SK-N-SH (cell line): Measurements from ENCODE around the gene GRIP2. TPM values are rescaled to one million over a fixed set of nuclear protein-coding genes. Genes with fewer than 3 reads are reported as not detected.

Source experiments
- CTCF ChIA-PET: fragments of 300-600, 350-600 bp; formaldehyde crosslinking; extraction: SDS; loops from one replicate; lab custom pipeline; 2021; lab: Yijun Ruan, JAX
- POLR2A ChIA-PET: fragments of 350-600 bp; sonication (Branson Sonifier 250); formaldehyde crosslinking; extraction: SDS; loops from one replicate; lab custom pipeline; 2020; ENCODE audit warnings: antibody characterized with exemption, inconsistent platforms; lab: Yijun Ruan, JAX
- DNase-seq: peaks from one replicate; pipeline ENCODE4 v3.0.0; 2012
- H2AFZ ChIP-seq: fragments of 200-600 bp; sonication (generic); 2 replicates; pipeline ENCODE4 v1.8.1; 2016; ENCODE audit warnings: antibody characterized with exemption, mild to moderate bottlenecking, low read depth
- H3F3A ChIP-seq: fragments of 200-600 bp; sonication (generic); replicated peaks from 2 replicates; pipeline ENCODE3; 2016; ENCODE audit warnings: antibody characterized with exemption, mild to moderate bottlenecking; ENCODE audit not compliant: insufficient read depth
- H3K27ac ChIP-seq, 2 experiments: fragments of 200-500 bp in 1 of 2; fragments of 200-600 bp in 1 of 2; sonication (Bioruptor generic) in 1 of 2; sonication (generic), shearing (Covaris generic) in 1 of 2; 2 replicates each; pipeline versions ENCODE4 v1.5.1 to v1.6.1; 2014 to 2016; ENCODE audit warnings: low read depth in 2 of 2, inconsistent platforms in 1 of 2, low read length in 1 of 2, mild to moderate bottlenecking in 1 of 2, mixed read lengths in 1 of 2
- H3K27me3 ChIP-seq: fragments of 200-600 bp; sonication (generic), shearing (Covaris generic); 2 replicates; pipeline ENCODE4 v1.6.1; 2016; ENCODE audit warnings: mixed run types; ENCODE audit not compliant: insufficient read depth
- H3K36me3 ChIP-seq, 2 experiments: fragments of 200-500 bp in 1 of 2; fragments of 200-600 bp in 1 of 2; sonication (Bioruptor generic) in 1 of 2; sonication (generic) in 1 of 2; replicated peaks in 1 of 2; 2 replicates each; pipeline versions ENCODE3 to v1.5.1; 2014 to 2016; ENCODE audit warnings: low read length in 1 of 2, mild to moderate bottlenecking in 1 of 2; ENCODE audit not compliant: insufficient read depth in 2 of 2, control insufficient read depth in 1 of 2
- H3K4me1 ChIP-seq, 2 experiments: fragments of 200-500 bp in 1 of 2; fragments of 200-600 bp in 1 of 2; sonication (Bioruptor generic) in 1 of 2; sonication (generic), shearing (Covaris generic) in 1 of 2; 2 replicates each; pipeline versions ENCODE4 v1.5.1 to v1.6.1; 2014 to 2016; ENCODE audit warnings: low read depth in 1 of 2, low read length in 1 of 2, mixed run types in 1 of 2; ENCODE audit not compliant: insufficient read depth in 2 of 2, control insufficient read depth in 1 of 2
- H3K4me2 ChIP-seq: fragments of 200-600 bp; sonication (generic), shearing (Covaris generic); 2 replicates; pipeline ENCODE4 v1.6.1; 2017; ENCODE audit warnings: mixed run types
- H3K4me3 ChIP-seq, 2 experiments: fragments of 200-500 bp in 1 of 2; fragments of 200-600 bp in 1 of 2; sonication (Bioruptor generic) in 1 of 2; sonication (generic), shearing (Covaris generic) in 1 of 2; 2 replicates each; pipeline versions ENCODE4 v1.5.1 to v1.8.1; 2014 to 2016; ENCODE audit warnings: low read depth in 2 of 2, inconsistent platforms in 1 of 2, low read length in 1 of 2, mild to moderate bottlenecking in 1 of 2, mixed read lengths in 1 of 2, moderate library complexity in 1 of 2
- H3K79me2 ChIP-seq: fragments of 200-600 bp; sonication (generic); 2 replicates; pipeline ENCODE4 v1.8.1; 2017; ENCODE audit warnings: mild to moderate bottlenecking; ENCODE audit not compliant: insufficient read depth
- H3K9ac ChIP-seq: fragments of 200-600 bp; sonication (generic); 2 replicates; pipeline ENCODE4 v1.6.1; 2017; ENCODE audit warnings: mixed run types
- H3K9me2 ChIP-seq: fragments of 200-600 bp; sonication (generic); 2 replicates; pipeline ENCODE4 v1.6.1; 2017; ENCODE audit warnings: mixed run types
- H3K9me3 ChIP-seq: fragments of 200-600 bp; sonication (generic); 2 replicates; pipeline ENCODE4 v1.6.1; 2017; ENCODE audit warnings: mixed run types, mild to moderate bottlenecking, moderate library complexity
- H4K20me1 ChIP-seq: fragments of 200-600 bp; sonication (generic); 2 replicates; pipeline ENCODE4 v1.6.1; 2017; ENCODE audit warnings: mild to moderate bottlenecking, mixed run types; ENCODE audit not compliant: insufficient read depth
- CHD2 ChIP-seq: fragments of 150-350 bp; IDR thresholded peaks from 2 replicates; pipeline ENCODE4 v1.6.1; 2018; ENCODE audit warnings: low read length; ENCODE audit not compliant: partially characterized antibody
- FOSL2 ChIP-seq: IDR thresholded peaks from 2 replicates; pipeline ENCODE4 v1.4.0; 2012; ENCODE audit warnings: low read depth, mild to moderate bottlenecking, moderate library complexity, borderline replicate concordance
- FOXM1 ChIP-seq: IDR thresholded peaks from 2 replicates; pipeline ENCODE4 v1.4.0; 2012; ENCODE audit warnings: low read depth, mild to moderate bottlenecking
- IRF3 ChIP-seq: fragments of 150-350 bp; IDR thresholded peaks from 2 replicates; pipeline ENCODE4 v1.6.1; 2016; ENCODE audit warnings: mild to moderate bottlenecking, low read depth, low read length
- NRF1 ChIP-seq: IDR thresholded peaks from 2 replicates; pipeline ENCODE4 v1.6.1; 2012; ENCODE audit warnings: low read depth, mild to moderate bottlenecking, low read length
- POLR2AphosphoS5 ChIP-seq: IDR thresholded peaks from 2 replicates; pipeline ENCODE4 v1.6.1; 2012; ENCODE audit warnings: low read depth, low read length
- RAD21 ChIP-seq: IDR thresholded peaks from 2 replicates; pipeline ENCODE4 v1.6.1; 2012; ENCODE audit warnings: mild to moderate bottlenecking, low read length
- RFX5 ChIP-seq: IDR thresholded peaks from 2 replicates; pipeline ENCODE4 v1.6.1; 2012; ENCODE audit warnings: mild to moderate bottlenecking, improper control_type of control experiment, low read length
- RXRA ChIP-seq: IDR thresholded peaks from 2 replicates; pipeline ENCODE4 v1.4.0; 2012; ENCODE audit warnings: low read depth, mild to moderate bottlenecking, borderline replicate concordance
- SIN3A ChIP-seq: IDR thresholded peaks from 2 replicates; pipeline ENCODE4 v1.6.1; 2012; ENCODE audit warnings: low read depth, mild to moderate bottlenecking, low read length, moderate library complexity, borderline replicate concordance
- TAF1 ChIP-seq: IDR thresholded peaks from 2 replicates; pipeline ENCODE4 v1.6.1; 2012; ENCODE audit warnings: low read depth, mild to moderate bottlenecking, low read length, moderate library complexity, borderline replicate concordance
- TEAD4 ChIP-seq: IDR thresholded peaks from 2 replicates; pipeline ENCODE4 v1.4.0; 2012; ENCODE audit warnings: mild to moderate bottlenecking, borderline replicate concordance; ENCODE audit not compliant: insufficient read depth
- USF2 ChIP-seq: fragments of 150-350 bp; IDR thresholded peaks from 2 replicates; pipeline ENCODE4 v1.6.1; 2017; ENCODE audit warnings: antibody characterized with exemption, low read length, low read depth, borderline replicate concordance
- WGBS: methylation state at CpG from one replicate; pipeline ENCODE4 v1.1.6; 2017; ENCODE audit warnings: low lambda C conversion rate; 5-methylcytosine and 5-hydroxymethylcytosine counted together
- polyA plus RNA-seq, 3 experiments: library from polyadenylated mRNA; depleted of rRNA; stranded (reverse); fragments of >200 nt; gene quantifications; 2 replicates each; pipeline ENCODE4 v1.2.3, GENCODE V29; 2012
- TF ChIP-seq, protein P1 (sequence below): fragments of 200-600 bp; sonication (generic); IDR thresholded peaks from 2 replicates; pipeline ENCODE4 v1.6.1; 2017; ENCODE audit warnings: antibody characterized with exemption, mild to moderate bottlenecking, moderate library complexity
- TF ChIP-seq, protein P2 (sequence below): IDR thresholded peaks from 2 replicates; pipeline ENCODE4 v1.4.0; 2012; ENCODE audit warnings: low read depth
- TF ChIP-seq, protein P3 (sequence below): IDR thresholded peaks from 2 replicates; pipeline ENCODE4 v1.4.0; 2012; ENCODE audit warnings: low read depth, borderline replicate concordance
- TF ChIP-seq, protein P4 (sequence below): IDR thresholded peaks from 2 replicates; pipeline ENCODE4; 2012
- TF ChIP-seq, protein P5 (sequence below): IDR thresholded peaks from 2 replicates; pipeline ENCODE4 v1.6.1; 2012; ENCODE audit warnings: mild to moderate bottlenecking, low read depth, low read length, moderate library complexity

The GRIP2 gene
- polyA plus RNA-seq, 1 of the 3 experiments (the other 2 are of a cell fraction) = 0.15 TPM

GRCh38 chr3:14448756-14449727, 91.1 kb downstream of the GRIP2 start:
- TF ChIP-seq, protein P1, sequence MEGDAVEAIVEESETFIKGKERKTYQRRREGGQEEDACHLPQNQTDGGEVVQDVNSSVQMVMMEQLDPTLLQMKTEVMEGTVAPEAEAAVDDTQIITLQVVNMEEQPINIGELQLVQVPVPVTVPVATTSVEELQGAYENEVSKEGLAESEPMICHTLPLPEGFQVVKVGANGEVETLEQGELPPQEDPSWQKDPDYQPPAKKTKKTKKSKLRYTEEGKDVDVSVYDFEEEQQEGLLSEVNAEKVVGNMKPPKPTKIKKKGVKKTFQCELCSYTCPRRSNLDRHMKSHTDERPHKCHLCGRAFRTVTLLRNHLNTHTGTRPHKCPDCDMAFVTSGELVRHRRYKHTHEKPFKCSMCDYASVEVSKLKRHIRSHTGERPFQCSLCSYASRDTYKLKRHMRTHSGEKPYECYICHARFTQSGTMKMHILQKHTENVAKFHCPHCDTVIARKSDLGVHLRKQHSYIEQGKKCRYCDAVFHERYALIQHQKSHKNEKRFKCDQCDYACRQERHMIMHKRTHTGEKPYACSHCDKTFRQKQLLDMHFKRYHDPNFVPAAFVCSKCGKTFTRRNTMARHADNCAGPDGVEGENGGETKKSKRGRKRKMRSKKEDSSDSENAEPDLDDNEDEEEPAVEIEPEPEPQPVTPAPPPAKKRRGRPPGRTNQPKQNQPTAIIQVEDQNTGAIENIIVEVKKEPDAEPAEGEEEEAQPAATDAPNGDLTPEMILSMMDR = no peak
- TF ChIP-seq, protein P2, sequence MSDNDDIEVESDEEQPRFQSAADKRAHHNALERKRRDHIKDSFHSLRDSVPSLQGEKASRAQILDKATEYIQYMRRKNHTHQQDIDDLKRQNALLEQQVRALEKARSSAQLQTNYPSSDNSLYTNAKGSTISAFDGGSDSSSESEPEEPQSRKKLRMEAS = no peak
- TF ChIP-seq SIN3A (no peak), NRF1 (no peak), USF2 (no peak), CHD2 (no peak), POLR2AphosphoS5 (no peak), RAD21 (no peak), TAF1 (no peak), TEAD4 (no peak), RFX5 (no peak), FOSL2 (no peak), IRF3 (no peak), RXRA (no peak), FOXM1 (no peak)
- TF ChIP-seq, protein P3, sequence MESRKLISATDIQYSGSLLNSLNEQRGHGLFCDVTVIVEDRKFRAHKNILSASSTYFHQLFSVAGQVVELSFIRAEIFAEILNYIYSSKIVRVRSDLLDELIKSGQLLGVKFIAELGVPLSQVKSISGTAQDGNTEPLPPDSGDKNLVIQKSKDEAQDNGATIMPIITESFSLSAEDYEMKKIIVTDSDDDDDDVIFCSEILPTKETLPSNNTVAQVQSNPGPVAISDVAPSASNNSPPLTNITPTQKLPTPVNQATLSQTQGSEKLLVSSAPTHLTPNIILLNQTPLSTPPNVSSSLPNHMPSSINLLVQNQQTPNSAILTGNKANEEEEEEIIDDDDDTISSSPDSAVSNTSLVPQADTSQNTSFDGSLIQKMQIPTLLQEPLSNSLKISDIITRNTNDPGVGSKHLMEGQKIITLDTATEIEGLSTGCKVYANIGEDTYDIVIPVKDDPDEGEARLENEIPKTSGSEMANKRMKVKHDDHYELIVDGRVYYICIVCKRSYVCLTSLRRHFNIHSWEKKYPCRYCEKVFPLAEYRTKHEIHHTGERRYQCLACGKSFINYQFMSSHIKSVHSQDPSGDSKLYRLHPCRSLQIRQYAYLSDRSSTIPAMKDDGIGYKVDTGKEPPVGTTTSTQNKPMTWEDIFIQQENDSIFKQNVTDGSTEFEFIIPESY = no peak
- TF ChIP-seq, protein P4, sequence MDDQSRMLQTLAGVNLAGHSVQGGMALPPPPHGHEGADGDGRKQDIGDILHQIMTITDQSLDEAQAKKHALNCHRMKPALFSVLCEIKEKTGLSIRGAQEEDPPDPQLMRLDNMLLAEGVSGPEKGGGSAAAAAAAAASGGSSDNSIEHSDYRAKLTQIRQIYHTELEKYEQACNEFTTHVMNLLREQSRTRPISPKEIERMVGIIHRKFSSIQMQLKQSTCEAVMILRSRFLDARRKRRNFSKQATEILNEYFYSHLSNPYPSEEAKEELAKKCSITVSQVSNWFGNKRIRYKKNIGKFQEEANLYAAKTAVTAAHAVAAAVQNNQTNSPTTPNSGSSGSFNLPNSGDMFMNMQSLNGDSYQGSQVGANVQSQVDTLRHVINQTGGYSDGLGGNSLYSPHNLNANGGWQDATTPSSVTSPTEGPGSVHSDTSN = no peak
- TF ChIP-seq, protein P5, sequence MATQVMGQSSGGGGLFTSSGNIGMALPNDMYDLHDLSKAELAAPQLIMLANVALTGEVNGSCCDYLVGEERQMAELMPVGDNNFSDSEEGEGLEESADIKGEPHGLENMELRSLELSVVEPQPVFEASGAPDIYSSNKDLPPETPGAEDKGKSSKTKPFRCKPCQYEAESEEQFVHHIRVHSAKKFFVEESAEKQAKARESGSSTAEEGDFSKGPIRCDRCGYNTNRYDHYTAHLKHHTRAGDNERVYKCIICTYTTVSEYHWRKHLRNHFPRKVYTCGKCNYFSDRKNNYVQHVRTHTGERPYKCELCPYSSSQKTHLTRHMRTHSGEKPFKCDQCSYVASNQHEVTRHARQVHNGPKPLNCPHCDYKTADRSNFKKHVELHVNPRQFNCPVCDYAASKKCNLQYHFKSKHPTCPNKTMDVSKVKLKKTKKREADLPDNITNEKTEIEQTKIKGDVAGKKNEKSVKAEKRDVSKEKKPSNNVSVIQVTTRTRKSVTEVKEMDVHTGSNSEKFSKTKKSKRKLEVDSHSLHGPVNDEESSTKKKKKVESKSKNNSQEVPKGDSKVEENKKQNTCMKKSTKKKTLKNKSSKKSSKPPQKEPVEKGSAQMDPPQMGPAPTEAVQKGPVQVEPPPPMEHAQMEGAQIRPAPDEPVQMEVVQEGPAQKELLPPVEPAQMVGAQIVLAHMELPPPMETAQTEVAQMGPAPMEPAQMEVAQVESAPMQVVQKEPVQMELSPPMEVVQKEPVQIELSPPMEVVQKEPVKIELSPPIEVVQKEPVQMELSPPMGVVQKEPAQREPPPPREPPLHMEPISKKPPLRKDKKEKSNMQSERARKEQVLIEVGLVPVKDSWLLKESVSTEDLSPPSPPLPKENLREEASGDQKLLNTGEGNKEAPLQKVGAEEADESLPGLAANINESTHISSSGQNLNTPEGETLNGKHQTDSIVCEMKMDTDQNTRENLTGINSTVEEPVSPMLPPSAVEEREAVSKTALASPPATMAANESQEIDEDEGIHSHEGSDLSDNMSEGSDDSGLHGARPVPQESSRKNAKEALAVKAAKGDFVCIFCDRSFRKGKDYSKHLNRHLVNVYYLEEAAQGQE = no peak
- H3K27ac ChIP-seq = no peak overlapping the region
- no peak overlapping the region for H2AFZ ChIP-seq
- H3K27me3 ChIP-seq = no peaks in the 10 kb centered on the region
- no peak for DNase-seq
- no peaks in the 10 kb centered on the region for H3K9me3 ChIP-seq
- no peaks in the 10 kb centered on the region; the same call in 1 of the 2 replicates for H4K20me1 ChIP-seq
- CTCF ChIA-PET = interaction anchor here (2.6 kb wide), 1 partner anchor 13 kb away, joined by 12 read pairs; no protein-coding TSS in a partner anchor
- no peak overlapping the region for H3K4me3 ChIP-seq
- H3K4me1 ChIP-seq = peaks cover 8 to 24% of the 10 kb centered on the region in 2 experiments; a peak in 3 of 4 replicates
- peaks cover 27% of the 10 kb centered on the region for H3F3A ChIP-seq
- no peak overlapping the region for H3K4me2 ChIP-seq
- no peaks in the 10 kb centered on the region for H3K79me2 ChIP-seq
- POLR2A ChIA-PET = no interaction called here
- H3K9me2 ChIP-seq = no peaks in the 10 kb centered on the region
- WGBS = 93% methylated on average over 15 of the region's 15 CpGs
- H3K9ac ChIP-seq = no peak overlapping the region
- peaks cover 41 to 48% of the 10 kb centered on the region in 2 experiments for H3K36me3 ChIP-seq
